CD4-positive, alpha-beta T cell (primary cell): ENCODE data around the gene ANTXR1. TPM values are rescaled to one million over a fixed set of nuclear protein-coding genes. Genes with fewer than 3 reads are reported as not detected.
"Not testable (repeated sequence)": the region's sequence is repeated elsewhere in the genome, so short reads cannot be mapped to it uniquely, and the experiment has no call there.

Experiments
- ATAC-seq: fragments of 200-7000 bp; cut with Tn5 transposase; one replicate; pipeline ENCODE4 v1.10.0; 2022; ENCODE audit warnings: mild to moderate bottlenecking; ENCODE audit not compliant: poor library complexity
- CTCF ChIA-PET: fragments of 350-600 bp; sonication (Branson Sonifier 250); formaldehyde crosslinking; loops from one replicate; lab custom pipeline; 2021; ENCODE audit warnings: antibody characterized with exemption, inconsistent platforms; lab: Charles Lee
- POLR2A ChIA-PET: fragments of 350-600 bp; sonication (Branson Sonifier 250); formaldehyde crosslinking; loops from one replicate; lab custom pipeline; 2021; ENCODE audit warnings: antibody characterized with exemption, inconsistent platforms; lab: Charles Lee
- DNase-seq, 14 experiments: peaks; one replicate each; pipeline ENCODE4 v3.0.0-alpha.2; 2013 to 2020; ENCODE audit warnings: mixed read lengths in 2 of 14
- H3K27ac ChIP-seq, 2 donors: one replicate each; pipeline versions ENCODE4 v1.5.1 to v1.7.0; 2013; ENCODE audit warnings: low read length in 2 of 2, low read depth in 1 of 2, mild to moderate bottlenecking in 1 of 2
- H3K27me3 ChIP-seq, 2 experiments: 1 replicate in 1 of 2; 2 replicates in 1 of 2; pipeline versions ENCODE4 v1.6.1 to v1.7.0; 2013; ENCODE audit warnings: low read length in 2 of 2, control low read depth in 1 of 2, mild to moderate bottlenecking in 1 of 2, moderate library complexity in 1 of 2; ENCODE audit not compliant: insufficient read depth in 2 of 2, control insufficient read depth in 1 of 2
- H3K36me3 ChIP-seq: one replicate; pipeline ENCODE4 v1.6.1; 2013; ENCODE audit warnings: low read length, control low read depth; ENCODE audit not compliant: insufficient read depth
- H3K4me1 ChIP-seq: one replicate; pipeline ENCODE4 v1.6.1; 2013; ENCODE audit warnings: low read length, control low read depth; ENCODE audit not compliant: insufficient read depth
- H3K4me3 ChIP-seq: one replicate; pipeline ENCODE4 v1.5.1; 2013; ENCODE audit warnings: mild to moderate bottlenecking, low read length, moderate library complexity
- H3K9me3 ChIP-seq, 2 experiments: 1 replicate in 1 of 2; 2 replicates in 1 of 2; pipeline versions ENCODE4 v1.6.1 to v1.7.0; 2013; ENCODE audit warnings: low read length in 2 of 2, mild to moderate bottlenecking in 2 of 2, control low read depth in 1 of 2, moderate library complexity in 1 of 2; ENCODE audit not compliant: control insufficient read depth in 1 of 2, insufficient read depth in 1 of 2
- H3K27ac Mint-ChIP-seq: one replicate; pipeline ENCODE4 v1.8.0; 2020; ENCODE audit warnings: mixed read lengths
- H3K27me3 Mint-ChIP-seq: one replicate; pipeline ENCODE4 v1.8.0; 2021; ENCODE audit warnings: mixed read lengths
- H3K36me3 Mint-ChIP-seq: one replicate; pipeline ENCODE4 v1.8.0; 2021; ENCODE audit warnings: low read depth, mixed read lengths
- H3K4me1 Mint-ChIP-seq: one replicate; pipeline ENCODE4 v1.8.0; 2021; ENCODE audit warnings: low read depth, mixed read lengths
- H3K4me3 Mint-ChIP-seq: one replicate; pipeline ENCODE4 v1.8.0; 2020; ENCODE audit warnings: mild to moderate bottlenecking, mixed read lengths
- H3K9me3 Mint-ChIP-seq: one replicate; pipeline ENCODE4 v1.8.0; 2020; ENCODE audit warnings: mixed read lengths
- intact Hi-C, 2 experiments: fragments of 100-400 bp; cut with DNase I in 1 of 2; cut with micrococcal nuclease in 1 of 2; formaldehyde crosslinking; loops; one replicate each; pipeline versions ENCODE4 v1.15.1 to v1.9.0; 2023 to 2025; cut with DNase I, micrococcal nuclease
- total RNA-seq, 174 experiments: library from RNA in 2 of 174; stranded (reverse) in 2 of 174; gene quantifications; one replicate each; pipeline ENCODE4 v1.2.3 and lab custom pipeline; 2021 to 2026
- TF ChIP-seq, protein P1 (sequence below): fragments of 200-600 bp; IDR thresholded peaks from one replicate; pipeline ENCODE4 v1.8.0; 2022; ENCODE audit warnings: antibody characterized with exemption, mild to moderate bottlenecking

Gene ANTXR1
- total RNA-seq, 2 experiments from 2014 or later: not detected

DNA sequence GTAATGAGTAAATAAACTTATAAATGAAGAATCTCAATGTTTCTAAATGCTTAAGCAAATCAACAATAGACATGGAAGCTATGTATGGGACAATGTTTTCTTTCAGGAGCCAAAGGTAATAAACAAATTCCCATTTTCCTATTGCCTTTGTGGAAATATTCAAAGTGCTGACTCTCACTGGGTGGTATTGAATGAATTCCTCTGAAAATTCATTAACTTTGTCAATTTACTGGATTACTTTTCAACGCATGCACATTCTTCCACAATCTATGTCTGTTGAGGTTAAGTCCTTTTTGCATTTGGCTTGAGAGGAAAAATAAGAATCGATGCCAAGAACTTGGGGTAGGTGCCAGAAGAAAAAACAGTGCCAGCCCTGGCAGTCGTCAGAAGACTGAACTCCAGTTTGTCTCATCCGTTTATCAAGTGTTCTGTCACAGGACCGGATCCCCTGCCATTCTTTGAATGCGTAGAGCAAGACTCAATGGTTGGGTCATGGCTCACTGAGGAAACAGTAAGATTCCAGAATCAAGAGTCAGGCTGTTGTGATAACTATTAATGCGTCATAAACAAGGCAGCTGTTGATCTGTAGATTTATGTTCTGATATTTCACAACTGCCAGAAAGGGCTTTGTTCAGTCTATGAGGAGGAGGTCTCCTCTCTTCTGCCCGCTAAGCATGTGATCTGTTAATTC, 240.8 kb downstream of the ANTXR1 start:
- Mint-ChIP-seq H3K27ac (no peak overlapping the region), H3K36me3 (no peaks in the 10 kb centered on the region), H3K27me3 (peaks cover 41% of the 10 kb centered on the region), H3K4me3 (no peak overlapping the region), H3K4me1 (no peaks in the 10 kb centered on the region), H3K9me3 (peaks cover 7% of the 10 kb centered on the region)
- Histone ChIP-seq H3K27me3 (peaks cover 10 to 11% of the 10 kb centered on the region in 2 experiments), H3K27ac (no peak overlapping the region), H3K4me1 (no peaks in the 10 kb centered on the region), H3K4me3 (no peak overlapping the region), H3K9me3 (peaks cover 0 to 4% of the 10 kb centered on the region in 2 experiments), H3K36me3 (no peaks in the 10 kb centered on the region)
- no peak for ATAC-seq
- TF ChIP-seq, protein P1, sequence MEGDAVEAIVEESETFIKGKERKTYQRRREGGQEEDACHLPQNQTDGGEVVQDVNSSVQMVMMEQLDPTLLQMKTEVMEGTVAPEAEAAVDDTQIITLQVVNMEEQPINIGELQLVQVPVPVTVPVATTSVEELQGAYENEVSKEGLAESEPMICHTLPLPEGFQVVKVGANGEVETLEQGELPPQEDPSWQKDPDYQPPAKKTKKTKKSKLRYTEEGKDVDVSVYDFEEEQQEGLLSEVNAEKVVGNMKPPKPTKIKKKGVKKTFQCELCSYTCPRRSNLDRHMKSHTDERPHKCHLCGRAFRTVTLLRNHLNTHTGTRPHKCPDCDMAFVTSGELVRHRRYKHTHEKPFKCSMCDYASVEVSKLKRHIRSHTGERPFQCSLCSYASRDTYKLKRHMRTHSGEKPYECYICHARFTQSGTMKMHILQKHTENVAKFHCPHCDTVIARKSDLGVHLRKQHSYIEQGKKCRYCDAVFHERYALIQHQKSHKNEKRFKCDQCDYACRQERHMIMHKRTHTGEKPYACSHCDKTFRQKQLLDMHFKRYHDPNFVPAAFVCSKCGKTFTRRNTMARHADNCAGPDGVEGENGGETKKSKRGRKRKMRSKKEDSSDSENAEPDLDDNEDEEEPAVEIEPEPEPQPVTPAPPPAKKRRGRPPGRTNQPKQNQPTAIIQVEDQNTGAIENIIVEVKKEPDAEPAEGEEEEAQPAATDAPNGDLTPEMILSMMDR: no peak
- intact Hi-C loops: no loop called here
- no peak for DNase-seq
- POLR2A ChIA-PET: no interaction called here
- CTCF ChIA-PET: no interaction called here

DNA sequence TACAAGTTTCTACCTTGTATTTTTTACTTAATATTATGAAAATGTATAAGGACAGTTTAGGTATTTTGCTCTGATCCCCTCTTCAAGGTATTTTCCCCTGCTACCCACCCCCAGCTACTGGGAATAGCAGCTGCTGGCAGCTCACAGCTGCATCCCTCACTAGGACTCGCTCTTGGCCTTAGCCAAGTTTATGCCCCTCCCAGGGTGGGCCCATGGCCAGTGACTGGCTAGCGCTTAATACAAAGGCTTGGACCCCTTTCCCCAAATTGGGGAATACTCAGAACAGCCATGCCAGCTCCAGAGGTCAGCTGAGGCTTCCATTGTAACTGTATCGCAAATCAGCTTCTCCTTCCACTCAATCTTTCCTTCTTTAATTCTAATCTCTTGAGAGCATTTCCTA, 242.8 kb downstream of the ANTXR1 start:
- H3K9me3 ChIP-seq: peaks cover 0 to 20% of the 10 kb centered on the region in 2 experiments
- no peaks in the 10 kb centered on the region for H3K36me3 ChIP-seq
- Mint-ChIP-seq H3K9me3 (peaks cover 19% of the 10 kb centered on the region), H3K36me3 (no peaks in the 10 kb centered on the region), H3K4me3 (no peak overlapping the region), H3K4me1 (no peaks in the 10 kb centered on the region), H3K27me3 (peaks cover 36% of the 10 kb centered on the region), H3K27ac (no peak overlapping the region)
- H3K4me1 ChIP-seq: no peaks in the 10 kb centered on the region
- no peak overlapping the region for H3K4me3 ChIP-seq
- POLR2A ChIA-PET: no interaction called here
- peaks cover 5 to 11% of the 10 kb centered on the region in 2 experiments for H3K27me3 ChIP-seq
- H3K27ac ChIP-seq: no peak overlapping the region
- ATAC-seq (no peak), DNase-seq (no peak)
- TF ChIP-seq, protein P1: no peak
- intact Hi-C loops: no loop called here
- CTCF ChIA-PET: no interaction called here

DNA sequence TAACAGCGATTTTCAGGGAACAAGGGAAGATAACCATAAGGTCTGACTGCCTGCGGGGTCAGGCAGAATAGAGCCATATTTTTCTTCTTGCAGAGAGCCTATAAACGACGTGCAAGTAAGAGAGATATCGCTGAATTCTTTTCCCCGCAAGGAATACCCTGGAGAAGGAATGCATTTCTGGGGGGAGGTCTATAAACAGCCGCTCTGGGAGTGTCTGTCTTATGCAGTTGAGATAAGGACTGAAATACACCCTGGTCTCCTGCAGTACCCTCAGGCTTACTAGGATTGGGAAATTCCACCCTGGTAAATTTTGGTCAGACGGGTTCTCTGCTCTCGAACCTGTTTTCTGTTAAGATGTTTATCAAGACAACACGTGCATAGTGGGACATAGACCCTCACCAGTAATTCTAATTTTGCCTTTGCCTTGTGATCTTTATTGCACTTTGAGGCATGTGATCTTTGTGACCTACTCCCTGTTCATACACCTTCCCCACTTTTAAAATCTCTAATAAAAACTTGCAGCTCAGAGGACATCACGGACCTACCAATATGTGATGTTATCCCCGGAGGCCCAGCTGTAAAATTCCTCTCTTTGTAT, 247.1 kb downstream of the ANTXR1 start:
- DNase-seq, H3K4me1 ChIP-seq, POLR2A ChIA-PET, H3K27ac Mint-ChIP-seq, H3K36me3 Mint-ChIP-seq, intact Hi-C loops, CTCF ChIA-PET, H3K36me3 ChIP-seq, ATAC-seq, H3K4me3 ChIP-seq, H3K27ac ChIP-seq, H3K4me1 Mint-ChIP-seq, H3K4me3 Mint-ChIP-seq: not testable (repeated sequence)
- H3K9me3 Mint-ChIP-seq: peaks cover 24% of the 10 kb centered on the region
- peaks cover 5 to 13% of the 10 kb centered on the region in 2 experiments for H3K27me3 ChIP-seq
- peaks cover 38% of the 10 kb centered on the region for H3K27me3 Mint-ChIP-seq
- H3K9me3 ChIP-seq: peaks cover 0 to 28% of the 10 kb centered on the region in 2 experiments
